Stimulated activated CD8-positive, alpha-beta memory T cell treated with anti-CD3 and anti-CD28 coated beads, Interleukin-2, amount 100 ng/mL, for 1 hour (primary cell): ENCODE results near the gene EYA2.

Experiments used
- DNase-seq, 2 donors: peaks; one replicate each; pipeline ENCODE4 v3.0.0-alpha.2; 2020; ENCODE audit warnings: low read depth in 2 of 2

EYA2 gene

DNA sequence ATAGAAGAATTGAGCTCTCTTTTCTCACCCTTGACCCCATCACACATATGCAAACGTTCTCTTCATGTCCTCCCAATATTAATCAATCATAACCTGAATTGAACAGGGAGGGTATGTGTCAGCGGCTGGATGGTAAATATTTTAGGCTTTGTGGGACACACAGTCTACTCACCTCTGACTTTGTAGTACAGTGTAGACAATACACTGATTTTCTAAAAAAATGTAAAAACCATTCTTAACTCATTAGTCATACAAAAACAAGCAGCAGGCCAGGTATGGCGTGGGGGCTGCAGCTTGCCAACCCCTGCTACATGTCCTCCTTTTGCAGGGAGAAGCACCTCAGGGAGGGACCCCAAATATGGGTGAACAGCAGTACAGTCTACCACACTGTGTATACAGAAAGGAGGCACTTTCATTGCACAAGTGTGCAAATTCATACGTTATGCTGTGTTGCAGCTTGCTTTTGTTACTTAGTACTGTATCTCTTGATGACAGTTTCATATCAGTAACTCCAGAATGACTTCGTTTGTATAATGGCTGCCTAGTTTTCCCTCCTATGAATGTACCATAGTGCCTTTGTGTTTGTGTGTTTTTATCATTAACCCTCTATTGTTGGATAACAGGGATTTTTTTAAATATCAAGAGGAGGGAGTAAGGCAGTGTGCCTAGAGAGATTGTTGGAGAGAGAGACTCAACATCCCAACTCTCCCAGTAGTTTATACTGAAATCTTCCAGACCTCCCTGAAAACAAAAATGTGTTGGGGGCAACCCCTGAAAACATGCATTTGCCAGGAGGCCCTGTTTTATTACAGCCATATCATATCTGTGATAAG lies 247.5 kb downstream of the EYA2 start:
- no peak for DNase-seq

DNA sequence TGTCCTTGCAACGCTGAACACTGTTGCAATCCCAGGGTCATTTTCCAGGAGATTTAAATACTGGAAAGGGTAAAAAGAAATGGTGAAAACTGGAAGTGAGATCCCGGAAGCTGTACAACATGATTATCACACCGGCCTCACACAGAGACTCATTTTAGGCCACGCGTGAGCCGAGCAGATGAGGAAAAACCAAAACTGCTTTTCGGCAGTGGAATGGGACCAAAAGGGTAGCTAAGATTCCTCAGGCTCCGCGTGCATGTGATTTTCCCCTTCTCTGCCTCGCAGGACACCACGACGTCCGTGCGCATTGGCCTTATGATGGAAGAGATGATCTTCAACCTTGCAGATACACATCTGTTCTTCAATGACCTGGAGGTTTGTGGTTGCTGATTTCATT lies 248.1 kb downstream of the EYA2 start:
- DNase-seq: no peak

DNA sequence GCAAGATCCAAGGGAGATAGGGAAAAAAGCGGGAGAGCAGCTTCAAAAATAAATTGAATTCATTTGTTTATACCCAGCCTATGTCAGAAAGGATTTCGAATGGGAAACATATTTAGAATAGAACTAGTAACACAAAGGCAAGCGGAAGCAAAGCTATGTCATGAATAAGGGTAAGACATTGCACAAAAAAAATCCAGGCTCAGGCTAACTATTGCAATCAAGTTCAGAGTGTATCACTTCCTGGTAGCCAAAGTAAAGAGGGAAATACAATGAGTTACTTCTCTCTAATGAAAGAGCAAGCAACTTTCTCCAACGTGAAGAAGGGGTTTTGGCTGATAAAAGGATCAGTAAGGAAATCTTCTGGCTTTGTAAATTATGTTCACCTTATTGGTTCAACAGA lies 249.0 kb downstream of the EYA2 start:
- DNase-seq: no peak

DNA sequence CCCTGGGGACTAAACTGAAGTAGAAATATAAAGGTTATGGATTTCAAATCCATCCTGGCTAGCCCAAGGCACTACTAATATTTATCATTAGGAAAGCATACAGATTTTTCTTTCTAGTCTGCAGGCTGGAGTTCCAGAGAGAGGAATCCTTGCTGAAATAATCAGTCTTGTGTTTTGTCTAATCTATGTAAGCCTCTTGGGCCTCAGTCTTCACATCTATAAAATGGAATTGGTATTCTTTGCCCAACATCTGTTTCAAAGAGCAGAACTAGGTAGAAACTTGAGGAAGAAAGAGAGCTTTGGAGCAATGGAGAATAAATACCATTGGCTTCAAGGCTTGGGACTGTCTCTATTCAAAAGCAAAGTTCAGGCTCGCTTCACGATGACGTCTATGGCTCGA lies 249.8 kb downstream of the EYA2 start:
- no peak for DNase-seq

DNA sequence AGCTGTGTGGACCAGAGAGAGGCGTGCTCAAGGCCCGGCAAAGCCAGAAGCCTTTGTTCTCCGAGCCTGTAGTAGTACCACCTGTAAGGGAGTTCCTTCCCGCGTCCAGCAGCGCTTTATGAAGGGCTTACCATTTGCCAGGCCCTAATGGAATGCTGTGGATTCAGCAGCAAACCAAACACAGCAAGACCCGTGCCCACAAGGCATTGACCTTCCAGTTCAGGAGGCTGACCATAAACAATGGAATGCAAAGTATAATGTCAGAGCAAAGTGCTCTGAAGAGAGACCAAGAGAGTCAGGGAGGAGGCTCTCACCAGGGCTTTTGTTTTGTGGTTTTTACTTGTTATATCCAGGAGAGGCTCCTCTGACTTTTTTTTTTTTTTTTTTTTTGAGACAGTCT lies 252.0 kb downstream of the EYA2 start:
- no peak for DNase-seq

DNA sequence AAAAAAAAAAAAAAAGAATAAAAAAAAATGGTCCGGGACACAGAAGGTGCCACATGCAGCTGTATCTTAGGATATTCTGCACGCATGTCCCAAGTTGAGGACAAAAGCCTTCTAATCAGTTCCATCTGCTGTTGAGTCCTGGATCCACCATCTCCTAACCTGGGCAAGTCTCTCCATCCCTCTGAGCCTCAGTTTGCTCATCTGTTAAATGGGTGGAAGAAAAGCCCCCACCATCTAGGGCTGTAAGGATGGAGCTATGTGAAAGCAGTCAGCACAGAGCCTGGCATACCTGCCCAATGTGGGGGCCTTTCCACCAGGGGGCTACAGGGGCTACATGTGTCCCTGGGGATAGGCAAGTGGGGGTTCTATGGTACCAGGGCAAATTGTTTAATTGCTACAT lies 253.4 kb downstream of the EYA2 start:
- no peak for DNase-seq

DNA sequence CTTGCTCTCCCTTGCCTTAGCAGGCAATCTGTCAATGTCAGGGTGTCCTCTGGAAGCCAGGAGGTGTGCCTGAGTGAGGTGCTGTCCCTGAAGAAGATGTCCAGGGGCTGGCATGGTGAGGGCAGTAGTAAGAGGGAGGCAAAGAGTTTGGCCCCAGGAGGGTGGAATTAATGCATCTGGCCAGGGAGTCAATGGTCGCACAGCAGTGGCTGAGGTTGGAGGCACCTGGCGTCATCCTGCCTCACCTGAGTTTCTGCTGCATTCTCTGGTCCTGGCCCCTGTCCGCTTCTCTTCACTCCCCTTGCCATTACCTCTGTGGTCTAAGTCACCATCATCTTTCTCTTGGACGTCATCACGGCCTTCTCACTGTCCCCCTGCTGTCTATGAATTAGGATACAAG lies 255.3 kb downstream of the EYA2 start:
- no peak for DNase-seq

DNA sequence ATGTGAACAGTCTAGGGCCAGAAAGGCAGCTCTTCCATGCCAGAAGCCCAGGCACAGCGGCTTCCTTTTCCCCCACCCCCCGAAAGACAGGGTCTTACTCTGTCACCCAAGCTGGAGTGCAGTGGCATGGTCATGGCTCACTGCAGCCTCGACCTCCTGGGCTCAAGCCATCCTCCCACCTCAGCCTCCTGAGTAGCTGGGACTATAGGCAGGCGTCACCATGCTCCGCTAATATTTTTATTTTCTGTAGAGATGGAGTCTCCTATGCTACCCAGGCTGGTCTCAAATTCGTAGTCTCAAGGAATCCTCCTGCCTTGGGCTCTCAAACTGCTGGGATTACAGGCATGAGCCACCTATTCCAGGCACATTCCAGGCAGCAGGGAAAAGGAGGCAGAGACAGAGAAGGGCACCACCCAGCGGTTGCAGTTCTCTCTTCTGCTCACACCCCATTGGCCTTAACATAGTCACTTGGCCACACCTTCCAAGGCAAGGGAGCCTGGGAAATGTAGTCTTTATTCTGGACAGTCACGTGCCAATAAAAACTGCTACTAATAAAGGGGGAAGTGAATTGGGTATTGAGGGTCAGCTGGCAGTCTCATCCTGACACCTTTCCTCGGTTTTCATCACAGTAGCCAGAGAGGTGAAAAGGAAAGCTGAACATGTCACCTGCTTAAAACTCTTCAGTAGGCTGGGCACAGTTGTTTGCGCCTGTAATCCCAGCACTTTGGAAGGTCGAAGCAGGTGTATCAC lies 255.9 kb downstream of the EYA2 start:
- no peak for DNase-seq

DNA sequence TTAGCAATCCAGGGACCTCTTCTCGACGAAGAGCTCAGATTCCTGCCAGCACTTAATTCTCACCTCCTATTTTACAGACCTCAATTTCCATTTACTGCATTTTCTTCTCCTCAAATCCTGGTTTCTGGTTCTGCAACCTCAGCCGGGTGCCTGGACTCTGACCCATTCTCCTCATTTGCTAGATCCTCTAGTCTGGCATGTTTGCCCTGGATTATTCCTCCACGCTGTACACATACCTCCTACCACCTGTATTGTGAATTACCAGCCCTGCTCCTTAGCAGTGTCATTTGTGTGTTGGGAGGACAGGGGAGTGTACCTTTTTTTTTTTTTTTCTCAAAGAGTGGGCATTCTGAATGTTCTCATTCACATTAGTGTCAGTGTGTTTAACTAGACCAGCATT lies 257.4 kb downstream of the EYA2 start:
- DNase-seq: no peak

DNA sequence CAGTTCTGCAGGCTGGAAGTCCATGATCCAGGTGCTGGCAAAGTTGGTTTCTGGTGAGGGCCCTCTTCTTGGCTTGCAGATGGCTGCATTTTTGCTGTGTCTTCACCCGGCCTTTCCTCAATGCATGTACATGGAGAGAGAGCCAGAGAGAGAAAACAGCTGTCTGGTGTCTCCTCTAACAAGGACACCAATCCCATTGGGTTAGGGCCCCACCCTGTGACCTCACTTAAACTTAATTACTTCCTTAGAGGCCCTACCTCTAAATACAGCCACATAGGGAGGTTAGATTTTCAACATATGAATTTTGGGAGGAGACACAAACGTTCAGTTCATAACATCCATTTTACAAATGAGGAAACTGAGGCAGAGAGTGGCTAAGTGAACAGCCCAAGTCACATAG lies 259.4 kb downstream of the EYA2 start:
- no peak for DNase-seq

DNA sequence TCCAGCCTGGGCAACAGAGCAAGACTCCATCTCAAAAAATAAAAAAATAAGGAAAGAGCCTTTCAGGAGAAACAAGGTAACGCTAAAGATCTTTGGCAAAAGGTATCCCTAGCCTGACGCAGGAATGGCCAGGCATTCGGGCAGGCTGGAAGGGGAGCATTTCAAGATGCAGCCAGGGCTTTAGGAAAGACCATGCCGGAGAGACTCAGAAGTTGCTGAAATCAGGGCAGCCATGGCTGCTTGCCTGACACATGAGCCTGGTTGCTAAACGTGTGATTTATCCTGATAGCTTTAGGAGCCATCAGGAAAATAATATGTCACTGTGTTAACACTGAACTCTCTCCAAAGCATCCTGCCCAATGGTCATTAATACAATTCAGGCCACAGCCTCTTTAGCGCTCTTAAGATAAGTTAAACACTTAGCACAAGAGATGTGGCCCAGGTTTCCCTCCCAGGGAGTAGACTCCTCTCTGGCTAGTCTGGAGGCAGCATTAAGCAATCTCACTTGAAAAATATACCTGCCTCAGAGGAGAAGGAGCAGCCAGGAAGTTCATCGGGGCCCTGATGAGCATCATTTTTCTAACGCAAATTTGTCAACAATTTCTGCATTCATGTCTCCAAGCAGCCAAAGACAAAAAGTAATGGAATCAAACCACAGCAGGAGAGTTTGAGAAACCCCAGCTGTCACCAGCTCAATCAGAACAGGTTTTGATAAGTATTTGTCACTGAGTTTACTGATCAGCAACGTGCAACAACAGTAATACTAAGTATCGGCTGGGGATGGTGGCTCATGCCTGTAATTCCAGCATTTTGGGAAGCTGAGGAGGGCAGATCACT lies 261.9 kb downstream of the EYA2 start:
- DNase-seq: no peak

DNA sequence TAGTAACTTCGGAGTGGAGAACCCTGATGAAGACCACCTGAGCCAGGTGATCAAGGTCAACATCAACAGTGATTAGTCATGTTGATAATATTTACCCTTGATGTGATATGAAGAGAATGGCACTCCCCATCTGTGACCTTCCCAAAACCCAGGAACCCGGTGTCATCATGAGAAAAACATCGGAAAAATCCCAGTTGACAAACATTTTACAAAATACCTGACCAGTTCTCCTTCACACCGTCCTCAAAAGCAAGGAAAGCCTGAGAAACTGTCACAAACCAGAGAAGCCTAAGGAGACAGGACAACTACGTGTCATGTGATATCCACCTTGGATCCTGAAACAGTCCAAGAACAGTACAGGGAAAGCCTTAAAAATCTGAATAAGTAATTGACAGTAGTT lies 264.5 kb downstream of the EYA2 start:
- DNase-seq: no peak

DNA sequence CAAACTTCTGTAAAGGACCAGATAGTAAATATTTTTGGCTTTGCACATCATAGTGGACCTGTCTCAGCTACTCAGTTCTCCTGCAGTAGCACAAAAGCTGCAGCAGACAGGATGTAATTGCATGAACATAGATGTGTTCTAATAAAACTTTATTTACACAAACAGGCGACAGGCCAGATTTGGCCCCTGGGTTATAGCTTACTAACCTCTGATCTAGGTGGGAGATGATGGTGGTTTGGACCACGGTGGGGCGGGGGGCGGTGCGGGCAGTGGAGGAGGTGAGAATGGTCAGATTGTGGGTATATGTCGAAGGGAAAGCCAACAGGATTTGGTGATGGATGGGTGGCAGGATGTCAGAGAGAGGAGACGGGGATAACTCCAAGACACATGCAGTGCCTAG lies 265.6 kb downstream of the EYA2 start:
- DNase-seq: no peak

DNA sequence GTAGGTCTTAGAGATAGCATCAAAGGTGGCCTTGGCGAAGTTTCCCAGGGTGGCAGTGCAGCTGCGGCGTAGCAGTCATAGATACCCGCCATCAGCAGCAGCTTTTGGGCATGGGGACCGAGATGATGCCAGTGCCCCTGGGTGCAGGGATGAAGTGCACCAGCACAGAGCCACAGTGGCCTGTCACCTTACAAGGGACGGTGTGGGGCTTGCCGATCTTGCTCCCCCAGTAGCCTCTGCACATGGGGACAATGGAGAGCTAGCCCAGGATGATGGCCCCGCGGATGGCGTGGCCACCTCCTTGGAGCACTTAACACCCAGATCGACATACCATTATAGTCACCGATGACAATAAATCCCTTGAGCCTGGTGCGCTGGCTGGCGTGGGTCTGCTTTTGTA lies 266.3 kb downstream of the EYA2 start:
- DNase-seq: no peak

DNA sequence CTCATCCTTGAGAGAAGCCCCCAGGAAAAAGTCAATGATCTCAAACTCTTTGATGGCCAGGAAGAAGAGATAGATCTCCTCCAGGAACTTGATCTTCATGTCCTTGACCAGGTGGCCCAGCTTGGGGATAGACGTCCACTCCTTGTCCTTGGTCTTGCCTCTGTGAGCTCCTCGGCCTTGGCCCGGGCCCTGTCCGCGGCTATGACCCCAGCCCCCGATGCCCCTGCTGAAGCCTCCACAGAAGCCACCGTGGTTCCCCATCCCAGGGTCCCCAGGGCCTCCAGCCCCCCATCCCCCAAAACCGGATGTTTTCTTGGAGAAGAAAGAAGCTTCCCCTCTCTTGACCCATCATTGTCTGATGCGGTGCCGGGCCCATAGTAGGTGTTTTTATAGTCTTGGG lies 266.8 kb downstream of the EYA2 start:
- DNase-seq: no peak

DNA sequence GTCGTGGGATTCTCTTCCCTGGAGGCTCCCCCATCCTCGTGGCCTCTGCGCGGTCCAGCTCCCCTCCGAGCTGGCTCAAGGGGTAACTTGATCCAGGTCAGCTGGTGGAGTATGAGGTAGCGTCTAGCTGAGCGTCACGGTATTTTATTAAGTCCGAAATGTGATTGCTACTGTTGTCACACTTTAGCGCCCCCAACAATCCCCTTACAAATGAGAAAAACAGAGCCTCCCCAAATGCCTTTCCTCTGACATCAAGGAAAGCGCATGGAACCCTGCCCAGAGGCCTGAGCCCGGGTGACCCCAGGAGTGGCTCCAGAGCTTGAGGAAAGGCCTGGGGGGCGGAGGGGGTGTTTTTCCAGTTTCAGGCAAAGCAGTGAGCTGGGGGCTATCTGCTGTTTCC lies 269.5 kb downstream of the EYA2 start:
- DNase-seq: no peak

DNA sequence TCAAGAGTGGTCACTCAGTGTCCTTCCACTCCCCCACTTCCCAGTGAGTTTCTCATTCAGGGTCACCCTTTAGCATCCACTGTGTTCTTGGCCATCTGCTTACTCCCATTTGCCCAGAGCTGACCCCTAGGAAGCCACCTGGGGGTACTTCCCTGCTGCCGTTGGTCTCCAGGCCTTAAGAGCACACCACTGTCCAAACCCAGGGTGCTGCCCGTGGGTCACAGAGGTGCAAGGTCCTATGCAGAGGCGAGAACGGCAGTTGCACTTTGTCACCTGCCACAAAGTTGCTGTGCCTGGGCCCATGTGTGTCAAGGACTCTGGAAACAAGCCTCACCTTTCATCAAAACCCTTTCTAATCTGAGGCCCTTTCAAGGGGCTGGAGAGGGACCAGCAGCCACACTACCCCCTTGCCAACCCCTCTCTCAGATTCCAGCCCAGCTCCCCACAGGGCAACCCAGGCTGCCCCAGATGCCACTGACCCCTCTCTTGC lies 270.8 kb downstream of the EYA2 start:
- no peak for DNase-seq

DNA sequence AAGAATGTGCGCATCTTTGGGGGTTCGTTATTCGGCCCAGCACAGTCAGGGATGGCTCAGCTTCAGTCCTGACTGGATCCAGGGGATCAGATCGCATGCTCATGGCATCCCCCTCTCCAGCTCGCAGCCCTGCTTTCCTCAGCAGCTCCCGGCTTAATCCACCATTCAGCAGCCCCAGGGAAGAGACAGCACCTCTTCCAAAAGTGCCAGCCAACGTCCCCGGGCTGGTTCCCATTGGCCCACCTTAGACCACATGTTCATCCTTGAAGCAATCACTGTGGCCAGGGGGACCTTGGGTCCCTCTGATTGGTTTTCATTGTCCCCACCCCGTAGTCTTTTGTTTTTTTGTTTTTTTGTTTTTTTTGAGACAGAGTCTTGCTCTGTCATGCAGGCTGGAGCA lies 273.2 kb downstream of the EYA2 start:
- no peak for DNase-seq

DNA sequence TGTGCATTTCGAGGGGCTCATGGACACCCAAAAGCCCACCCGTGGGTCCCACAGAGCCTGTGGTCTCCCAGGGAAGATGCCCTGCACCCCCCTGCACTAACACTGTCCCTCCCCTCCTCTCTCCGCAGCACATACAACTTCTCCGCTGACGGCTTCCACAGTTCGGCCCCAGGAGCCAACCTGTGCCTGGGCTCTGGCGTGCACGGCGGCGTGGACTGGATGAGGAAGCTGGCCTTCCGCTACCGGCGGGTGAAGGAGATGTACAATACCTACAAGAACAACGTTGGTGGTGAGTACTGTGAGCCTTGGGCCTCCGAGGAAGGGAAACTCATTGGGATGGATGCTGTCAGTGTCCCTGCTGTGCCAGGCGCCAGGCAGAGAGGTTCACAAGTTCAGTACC lies 277.9 kb downstream of the EYA2 start:
- DNase-seq: no peak

DNA sequence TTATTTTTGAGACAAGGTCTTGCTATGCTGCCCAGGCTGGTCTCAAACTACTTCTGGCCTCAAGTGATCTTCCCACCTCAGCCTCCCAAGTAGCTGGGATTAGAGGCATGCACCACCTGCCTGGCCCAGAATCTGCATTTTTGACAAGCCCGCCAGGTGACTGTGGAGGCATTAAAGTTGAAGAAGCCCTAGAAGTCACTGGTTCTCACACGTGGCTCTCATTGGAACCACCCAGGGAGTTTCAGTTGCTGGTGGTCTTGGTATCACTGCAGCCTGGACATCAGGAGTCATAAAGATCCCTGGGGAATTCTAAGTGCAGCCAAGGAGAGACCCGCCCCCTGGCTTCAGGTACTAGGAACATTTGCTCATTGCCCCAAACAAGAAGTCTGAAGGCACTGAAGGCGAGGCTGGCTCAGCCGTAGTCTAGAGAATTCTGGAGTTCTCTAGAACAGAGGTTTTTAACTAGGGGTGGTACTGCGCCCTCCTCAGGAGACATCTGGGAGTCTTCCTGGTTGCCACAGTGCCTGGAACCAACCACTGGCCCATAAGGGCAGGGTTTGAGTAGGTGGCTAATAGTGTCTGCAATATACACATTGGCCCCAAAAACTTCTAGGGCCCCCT lies 279.1 kb downstream of the EYA2 start:
- DNase-seq: no peak

DNA sequence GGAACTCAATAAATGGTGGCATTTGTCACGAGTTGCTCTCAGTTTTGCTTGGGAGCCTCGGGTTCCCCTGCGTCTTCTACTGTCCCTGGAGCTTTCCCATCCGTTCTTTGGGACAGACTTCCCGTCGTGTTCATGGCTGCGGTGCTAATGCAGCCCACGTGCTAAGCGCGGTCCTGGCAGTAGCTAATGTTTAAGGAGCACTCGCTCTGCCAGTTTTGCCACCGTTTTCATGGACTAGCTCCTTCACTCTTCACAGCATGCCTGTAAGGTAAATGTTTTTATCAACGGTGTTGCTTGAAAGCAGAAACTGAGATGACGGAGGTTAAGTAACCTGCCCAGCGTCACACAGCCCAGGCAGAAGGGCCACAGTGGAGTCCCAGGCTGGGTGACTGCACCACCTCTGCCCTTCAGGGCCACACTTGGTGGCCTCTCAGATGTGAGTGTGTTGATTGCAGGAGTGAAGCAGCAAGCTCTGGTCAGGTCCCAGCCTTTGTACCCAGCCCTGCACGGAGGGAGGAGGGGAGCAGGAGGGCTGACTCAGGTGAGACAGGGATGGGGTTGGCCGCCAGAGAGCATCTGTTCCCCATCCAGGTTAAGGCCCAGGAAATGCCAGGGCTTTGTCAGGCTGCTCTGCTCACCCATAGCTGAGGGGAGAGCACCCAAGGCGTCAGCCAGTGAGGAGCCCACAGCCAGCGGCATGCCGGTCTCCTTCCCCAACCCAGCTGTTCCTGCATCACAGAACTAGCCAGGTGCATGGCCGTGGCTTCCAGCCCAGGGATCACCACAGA lies 280.0 kb downstream of the EYA2 start:
- no peak for DNase-seq
